Activated naive CD4-positive, alpha-beta T cell treated with Interleukin-2 at 50 U/mL for 16 hours (primary cell): ENCODE data around the gene DAZL.
A peak's percentile ranks its signal among the peaks of the same experiment; 100 is the strongest.

Source experiments
- DNase-seq: peaks from one replicate; pipeline ENCODE4 v3.0.0-alpha.2; 2020

DAZL gene

DNA sequence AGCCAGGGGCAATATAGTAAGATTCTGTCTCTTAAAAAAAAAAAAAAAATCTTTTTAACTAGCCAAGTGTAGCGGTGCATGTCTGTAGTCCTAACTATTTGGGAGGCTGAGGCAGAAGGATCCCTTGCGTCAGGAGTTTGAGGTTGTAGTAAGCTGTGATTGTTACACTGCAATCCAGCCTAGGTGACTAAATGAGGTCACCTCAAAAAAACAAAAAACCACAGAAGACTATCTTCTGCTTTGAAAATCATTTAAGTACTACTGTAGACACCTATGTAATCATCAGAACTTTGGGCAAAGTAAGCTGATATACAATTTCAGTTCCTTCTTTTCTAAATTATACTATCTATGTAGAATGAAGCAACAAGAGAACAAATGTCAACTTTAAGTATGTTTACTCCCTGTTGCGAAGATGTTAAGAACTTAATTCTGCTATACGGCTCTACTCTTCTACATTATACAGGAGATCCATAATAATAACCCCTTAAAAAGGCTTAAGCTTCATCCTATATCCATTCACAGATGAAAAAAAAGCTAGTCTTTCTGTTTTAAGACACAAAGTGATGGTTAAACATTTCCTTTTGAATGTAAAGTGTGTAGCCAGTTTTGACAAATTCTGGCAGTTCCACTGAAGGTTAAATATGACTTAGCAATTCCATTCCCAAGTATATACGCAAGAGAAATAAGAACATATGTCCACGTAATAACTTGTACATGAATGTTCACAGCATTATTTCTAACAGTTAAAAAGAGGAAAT lies 15.2 kb downstream of the DAZL start:
- DNase-seq: no peak

DNA sequence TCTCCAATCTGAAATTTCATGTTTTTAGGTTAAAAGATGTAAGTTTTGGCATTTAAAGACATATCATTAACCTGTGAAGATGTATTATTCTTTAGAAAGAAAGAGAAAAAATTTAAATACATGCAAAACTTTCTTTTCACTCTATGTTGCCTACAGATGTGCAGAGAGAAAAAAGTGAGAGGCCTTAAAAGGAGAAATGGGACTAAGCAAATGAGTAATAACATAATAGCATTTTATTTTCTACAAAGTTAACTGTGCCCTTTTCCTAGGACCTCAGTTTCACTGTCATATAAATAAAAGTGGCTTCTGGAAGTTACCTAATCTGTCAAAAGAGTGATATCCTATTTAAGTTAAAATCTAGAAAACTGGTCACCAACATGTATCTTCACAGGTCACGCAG lies 16.1 kb downstream of the DAZL start:
- DNase-seq: no peak

DNA sequence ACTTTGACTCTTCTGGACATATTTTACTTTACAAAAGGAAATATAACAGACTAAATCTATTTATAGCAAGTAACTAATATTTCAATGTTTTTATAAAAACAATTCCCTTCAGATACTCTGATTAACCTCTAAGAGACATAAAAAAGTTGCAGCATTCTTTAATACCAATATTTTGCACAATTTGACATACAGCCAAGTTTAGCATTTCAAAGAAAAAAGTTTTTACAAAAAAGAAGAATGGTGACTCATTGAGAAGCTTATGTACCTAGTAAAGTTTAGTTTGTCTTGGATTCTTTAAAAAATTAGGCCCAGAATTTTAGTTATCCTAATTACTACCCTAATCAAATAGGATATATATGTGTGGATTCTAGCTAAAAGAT lies 17.6 kb downstream of the DAZL start:
- DNase-seq: no peak

DNA sequence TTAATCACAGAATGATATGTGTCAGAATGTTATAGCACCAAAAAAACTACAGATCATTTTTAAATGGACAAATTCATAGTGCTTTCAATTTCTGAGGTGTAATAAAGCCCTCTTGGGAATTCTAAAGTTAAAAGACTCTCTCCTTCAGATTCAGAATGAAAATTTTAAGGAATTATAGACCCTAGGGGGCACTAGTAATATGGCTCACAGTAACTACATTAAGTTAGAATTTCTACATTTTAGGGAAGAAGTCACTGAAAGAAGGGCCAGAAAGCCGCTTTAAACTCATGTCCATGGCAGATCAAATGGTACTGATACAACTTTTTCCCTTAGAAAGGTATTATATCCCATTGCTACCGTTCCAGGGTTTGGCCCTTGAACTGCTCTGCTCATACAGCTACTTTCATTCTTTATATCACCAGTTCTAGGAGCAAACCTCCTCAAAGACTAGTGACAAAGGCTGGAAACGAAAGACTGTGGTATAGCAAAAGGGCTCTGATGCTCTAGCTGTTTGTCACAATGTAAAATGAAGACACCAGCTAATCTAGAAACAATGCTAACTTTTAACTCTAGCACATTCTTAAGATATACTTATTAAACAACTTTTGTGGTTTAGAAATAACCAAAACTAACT lies 18.1 kb downstream of the DAZL start:
- DNase-seq: no peak

DNA sequence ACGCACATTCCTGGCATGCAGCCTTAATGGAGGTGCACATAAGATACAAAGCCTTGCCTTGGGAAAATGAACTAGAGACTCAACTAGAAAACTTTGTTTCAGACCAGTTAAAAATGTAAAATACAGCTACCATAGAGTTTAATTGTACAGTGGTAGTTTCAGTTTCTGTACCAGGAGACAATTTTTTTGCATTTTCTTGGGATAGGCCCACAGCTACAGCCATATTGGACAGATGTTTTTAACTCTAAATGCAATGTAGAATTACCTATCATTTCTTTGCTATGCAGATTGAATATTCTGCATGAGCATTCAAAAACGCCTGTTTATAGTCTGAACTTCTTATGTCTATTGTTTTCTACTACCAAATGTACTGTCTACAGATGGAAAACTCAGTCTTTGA lies 20.3 kb downstream of the DAZL start:
- no peak for DNase-seq

DNA sequence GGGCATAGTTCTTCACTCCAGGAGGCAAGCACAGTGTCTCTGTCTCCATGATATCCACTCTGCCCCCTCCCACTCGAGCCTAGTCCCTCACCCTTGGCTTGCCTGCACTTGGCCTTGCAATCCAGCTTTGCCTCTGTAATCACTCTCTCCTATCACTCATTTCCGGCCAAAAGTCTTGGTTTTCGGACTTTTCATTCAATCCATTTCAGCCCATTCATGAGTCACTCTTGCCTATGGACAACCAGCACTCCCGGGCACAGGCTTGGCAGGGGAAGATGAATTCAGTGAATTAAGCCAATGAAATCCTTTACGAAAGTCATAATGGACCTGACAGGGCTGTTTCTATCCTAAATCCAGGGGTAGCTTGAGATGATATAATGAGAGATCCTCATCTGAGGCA lies 21.7 kb downstream of the DAZL start:
- DNase-seq: no peak

DNA sequence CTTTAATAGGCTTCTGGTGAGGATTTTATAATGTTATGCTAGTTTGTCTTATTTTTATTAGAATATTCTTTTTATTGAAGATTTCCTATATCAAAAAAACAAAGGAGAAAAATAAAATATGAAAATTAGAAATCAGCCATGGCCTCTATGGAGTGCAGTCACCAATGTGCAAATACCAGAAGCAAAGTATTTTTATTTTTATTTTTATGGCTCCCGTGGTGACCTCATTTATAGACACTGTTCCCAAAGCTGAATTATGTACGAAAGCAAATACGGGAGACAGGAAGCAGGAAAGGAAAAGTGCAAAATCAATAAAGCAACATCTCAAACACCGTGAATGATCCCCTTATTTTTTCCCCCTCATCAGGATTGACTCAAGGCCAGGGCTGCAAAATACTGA lies 35.1 kb downstream of the DAZL start:
- DNase-seq: no peak

DNA sequence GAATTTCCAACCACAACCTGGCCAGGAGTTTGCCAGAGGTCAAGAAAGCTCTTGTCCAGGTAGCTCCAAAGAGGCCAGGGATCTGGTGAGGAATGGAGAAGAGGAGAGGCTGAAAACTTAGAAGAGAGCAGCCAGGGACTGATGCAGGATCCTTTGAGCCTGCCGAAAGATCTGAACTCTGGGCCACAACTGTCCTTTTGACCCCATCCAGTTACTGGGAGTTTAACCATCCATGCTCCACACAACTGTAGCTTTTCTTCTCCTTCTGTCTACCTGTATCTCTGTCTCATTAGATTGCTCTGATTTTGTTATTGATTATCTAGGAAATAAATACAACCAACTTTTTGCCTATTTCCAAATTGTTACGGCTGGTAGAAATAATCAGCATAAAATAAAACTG lies 36.7 kb downstream of the DAZL start:
- DNase-seq: no peak

DNA sequence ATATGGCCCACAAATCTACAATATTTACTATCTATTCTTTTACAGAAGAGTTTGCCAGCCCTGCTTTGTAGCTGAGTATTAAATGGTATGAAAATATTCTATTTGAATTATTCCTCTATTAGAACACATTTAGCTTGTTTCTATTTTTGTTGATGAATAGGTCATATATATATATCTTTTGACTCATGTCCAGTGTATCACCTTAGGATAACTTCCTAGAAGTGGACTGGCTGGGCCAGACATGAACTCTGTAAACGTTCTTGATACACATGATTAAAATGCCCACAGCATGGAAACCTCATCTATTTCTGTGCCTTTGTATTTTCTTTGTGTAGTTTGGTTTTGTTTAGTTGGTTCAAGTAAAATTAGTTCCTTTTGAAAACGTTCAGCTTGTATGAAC lies 37.1 kb downstream of the DAZL start:
- no peak for DNase-seq

DNA sequence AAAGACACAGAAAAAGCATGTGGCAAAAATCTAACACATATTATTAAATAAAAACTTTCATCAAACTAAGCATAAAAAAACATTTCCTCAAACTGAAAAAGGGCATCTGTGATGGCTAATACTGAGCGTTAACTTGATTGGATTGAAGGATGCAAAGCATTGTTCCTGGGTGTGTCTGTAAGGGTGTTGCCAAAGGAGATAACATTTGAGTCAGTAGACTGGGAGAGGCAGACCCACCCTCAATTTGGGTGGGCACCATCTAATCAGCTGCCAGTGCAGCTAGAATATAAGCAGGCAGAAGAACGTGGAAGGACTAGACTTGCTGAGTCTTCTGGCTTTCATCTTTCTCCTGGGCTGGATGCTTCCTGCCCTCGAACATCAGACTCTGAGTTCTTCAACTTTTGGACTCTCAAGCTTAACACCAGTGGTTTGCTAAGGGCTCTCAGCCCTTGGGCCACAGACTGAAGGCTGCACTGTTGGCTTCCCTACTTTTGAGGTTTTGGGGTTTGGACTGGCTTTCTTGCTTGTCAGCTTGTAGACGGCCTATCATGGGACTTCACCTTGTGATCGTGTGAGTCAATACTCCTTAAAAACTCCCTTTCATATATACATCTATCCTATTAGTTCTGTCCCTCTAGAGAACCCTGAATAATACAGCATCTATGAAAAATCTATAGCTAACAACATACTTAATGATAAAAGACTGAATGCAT lies 45.4 kb downstream of the DAZL start:
- no peak for DNase-seq

DNA sequence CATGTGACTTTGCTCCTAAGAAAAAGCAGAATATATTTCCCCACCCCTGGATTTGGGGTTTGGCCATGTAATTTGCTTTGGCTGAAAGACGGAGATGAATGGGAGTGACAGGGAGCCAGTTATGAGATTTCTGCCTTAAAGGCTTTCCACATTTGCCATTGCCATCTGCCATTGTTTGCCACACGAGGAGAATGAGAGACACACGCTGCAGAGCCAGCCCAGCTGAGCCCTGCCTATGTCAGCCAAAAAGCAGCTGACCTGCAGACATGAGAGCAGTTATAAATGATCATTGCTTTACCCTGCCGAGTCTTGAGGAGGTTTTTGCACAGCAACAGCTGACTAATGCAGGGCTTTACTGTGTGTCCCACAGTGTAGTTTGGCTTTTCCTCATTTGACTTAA lies 51.1 kb downstream of the DAZL start:
- no peak for DNase-seq

DNA sequence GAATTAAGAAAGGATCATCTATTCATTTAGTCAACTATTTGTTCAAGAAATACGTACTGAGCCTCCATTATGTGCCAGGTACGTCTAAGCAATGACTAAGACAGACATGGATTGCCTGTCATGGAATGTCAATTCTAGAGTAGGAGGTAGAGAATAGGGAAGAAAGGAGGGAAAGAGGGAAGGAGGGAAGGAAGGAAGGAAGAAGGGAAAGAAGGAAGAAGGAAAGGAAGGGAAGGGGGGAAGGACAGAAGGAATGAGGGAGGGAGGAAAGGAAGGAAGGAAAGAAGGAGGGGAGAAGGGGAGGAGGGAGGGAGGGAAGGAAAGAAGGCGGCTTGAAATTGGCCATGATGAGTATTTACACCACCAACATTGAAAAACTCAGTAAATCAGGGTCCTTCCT lies 52.5 kb downstream of the DAZL start:
- DNase-seq: no peak

DNA sequence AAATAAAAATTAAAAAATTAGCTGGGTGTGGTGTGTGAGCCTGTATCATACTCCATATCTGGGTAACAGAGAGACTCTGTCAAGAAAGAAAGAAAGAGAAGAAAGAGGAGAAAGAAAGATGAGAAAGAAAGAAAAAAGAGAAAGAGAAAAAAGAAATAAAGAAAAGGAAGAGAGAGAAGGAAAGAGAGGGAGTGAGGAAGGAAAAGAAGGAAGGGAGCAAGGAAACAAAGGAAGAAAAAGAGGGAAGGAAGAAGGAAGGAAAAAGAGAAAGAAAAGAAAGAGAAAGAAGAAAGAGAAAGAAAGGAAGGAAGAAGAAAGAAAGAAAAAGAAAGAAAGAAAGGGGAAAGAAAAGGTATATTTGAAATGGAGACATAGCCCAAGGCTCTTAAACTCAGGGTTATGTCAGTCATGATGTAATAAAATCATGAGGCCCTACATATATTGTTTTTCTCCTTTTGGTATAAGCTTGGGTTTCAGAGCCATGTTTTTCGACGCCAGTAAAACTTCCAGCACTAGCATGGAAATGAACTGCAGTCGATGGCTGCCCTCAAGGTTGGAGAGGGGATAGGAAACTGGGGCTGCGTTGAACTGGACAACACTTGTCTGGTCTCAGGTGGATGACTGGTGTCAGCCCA lies 53.8 kb downstream of the DAZL start:
- no peak for DNase-seq

DNA sequence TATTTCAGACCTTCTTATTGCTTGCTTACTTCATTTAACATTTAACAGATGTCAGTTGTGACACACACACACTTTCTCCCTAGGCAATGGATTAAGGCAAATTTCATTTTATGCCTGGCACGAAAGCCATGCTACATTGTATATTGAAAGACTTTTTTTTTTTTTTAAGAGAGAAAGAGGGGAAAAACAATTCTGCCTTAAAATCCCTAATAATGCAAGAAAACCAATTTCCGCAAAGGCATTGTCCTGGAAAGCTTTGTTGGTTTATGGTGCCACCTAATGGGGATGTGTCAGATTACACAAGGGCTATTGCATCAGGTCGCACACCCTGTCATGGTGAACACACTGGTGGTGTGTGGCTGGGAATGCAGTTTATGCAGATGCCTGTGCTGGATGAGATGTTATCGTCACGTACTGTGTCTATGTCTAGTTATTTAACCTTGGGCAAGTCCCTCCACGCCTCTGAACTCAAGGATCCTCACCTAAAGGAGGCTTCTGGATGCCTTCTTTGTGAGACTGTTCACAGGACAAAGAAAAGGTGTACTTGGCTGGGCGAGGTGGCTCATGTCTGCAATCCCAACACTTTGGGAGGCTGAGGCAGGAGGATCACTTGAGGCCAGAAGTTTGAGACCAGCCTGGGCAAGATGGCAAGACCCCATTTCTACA lies 54.4 kb downstream of the DAZL start:
- DNase-seq: peak; percentile 72

DNA sequence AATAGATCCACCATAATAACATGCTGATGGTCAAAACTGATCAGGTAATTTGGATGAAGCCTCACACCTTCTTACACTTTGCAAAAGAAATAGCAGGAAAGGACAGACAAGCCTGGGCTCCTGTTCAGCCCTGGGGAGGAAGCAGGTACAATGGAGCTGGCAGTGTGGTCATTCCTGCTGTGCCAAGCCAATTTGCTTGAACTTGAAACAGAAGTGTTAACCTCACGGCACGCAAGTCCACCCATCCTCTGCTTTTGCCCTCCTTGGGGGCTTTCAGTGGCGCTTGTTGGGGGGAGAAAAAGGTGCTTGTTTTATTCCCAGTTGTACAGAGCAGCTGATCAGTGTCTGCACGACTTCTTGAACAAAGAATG lies 54.9 kb downstream of the DAZL start:
- DNase-seq: no peak

DNA sequence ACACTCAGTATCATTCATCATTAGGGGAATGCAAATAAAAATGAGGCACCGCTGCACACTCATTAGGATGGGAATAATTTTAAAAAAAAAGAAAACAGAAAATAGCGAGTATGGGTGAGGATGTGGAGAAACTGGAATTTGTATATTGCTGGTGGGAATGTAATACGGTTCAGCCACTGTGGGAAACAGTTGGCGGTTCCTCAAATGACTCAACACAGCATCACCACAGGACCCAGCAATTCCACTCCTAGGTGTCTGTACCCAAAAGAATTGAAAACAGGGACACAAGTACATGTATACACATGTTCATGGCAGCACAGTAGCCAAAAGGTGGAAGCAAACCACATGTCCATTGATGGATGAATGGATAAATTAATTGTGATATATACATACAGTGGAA lies 56.5 kb downstream of the DAZL start:
- no peak for DNase-seq

DNA sequence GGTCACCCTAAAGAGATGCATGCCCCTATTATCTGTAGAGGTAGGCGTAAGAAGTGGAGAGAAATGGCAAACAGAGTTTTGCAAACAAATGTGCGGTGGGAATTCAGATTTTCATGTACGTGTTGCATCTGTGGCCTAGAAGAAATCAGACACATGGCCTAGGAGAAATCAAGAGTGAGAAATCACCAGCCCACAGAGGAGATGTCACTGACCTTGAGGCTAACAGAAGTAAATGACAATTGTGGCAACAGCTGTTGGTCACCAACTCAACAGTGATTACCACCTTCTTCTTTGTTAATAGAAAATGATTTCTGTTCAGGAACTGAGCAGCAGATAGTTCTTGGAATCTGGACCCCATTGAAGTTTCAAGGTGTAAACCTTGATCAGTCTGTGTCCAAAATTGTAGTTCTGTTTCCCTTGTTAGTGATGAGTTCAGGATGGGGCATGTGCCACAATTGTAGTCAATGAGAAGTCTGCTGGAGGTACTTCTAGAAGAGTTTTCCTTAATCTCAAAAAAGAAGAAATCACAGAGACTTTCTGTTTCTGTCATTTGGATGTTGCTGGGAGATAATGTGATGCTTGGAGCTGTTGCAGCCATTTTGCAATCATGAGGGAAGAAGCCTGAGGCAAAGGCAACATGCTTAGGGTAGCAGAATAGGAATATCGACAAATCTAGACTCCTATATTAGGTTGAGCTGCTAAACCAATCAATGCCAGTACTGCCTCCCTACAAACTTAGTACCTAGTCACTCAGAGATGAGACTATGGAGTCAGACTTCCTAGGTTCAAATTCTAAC lies 57.5 kb downstream of the DAZL start:
- no peak for DNase-seq

DNA sequence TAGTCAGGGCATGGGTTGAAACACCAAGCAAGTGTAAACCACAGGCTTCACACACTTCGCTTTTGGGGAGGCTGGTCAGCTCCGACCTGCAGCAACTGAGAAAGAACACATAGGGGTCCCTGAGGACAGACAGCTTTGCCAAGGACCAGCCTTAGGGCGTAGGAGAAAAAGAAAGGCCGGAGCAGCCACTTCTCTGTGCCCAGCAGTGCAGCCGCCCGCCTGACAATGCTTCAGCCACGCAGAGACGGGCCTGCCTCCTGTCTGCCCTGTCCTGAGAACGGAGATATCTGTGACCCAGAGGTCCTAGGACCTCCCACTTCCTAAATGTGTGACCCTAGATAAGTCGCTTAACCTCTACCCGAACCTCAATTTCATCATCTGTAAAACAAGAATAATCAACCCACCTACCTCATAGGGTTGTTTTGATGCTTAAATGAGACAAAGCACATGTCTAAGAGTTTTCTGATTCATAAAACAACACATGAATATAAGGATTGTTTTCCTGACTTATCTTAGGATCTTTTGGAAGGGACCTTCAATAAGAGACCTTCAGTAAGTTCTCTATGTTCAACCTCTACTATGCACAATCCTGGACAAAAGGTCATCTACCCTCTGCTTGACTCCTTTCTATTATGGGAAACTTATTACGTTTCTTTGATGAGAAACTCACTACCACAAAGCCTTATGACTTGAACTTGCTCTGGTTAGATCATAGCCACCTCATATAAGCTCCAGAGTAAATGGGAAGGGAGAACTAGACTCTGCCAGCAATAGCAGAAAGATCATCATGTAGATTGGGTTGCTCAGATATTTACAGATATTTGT lies 58.8 kb downstream of the DAZL start:
- DNase-seq: no peak

DNA sequence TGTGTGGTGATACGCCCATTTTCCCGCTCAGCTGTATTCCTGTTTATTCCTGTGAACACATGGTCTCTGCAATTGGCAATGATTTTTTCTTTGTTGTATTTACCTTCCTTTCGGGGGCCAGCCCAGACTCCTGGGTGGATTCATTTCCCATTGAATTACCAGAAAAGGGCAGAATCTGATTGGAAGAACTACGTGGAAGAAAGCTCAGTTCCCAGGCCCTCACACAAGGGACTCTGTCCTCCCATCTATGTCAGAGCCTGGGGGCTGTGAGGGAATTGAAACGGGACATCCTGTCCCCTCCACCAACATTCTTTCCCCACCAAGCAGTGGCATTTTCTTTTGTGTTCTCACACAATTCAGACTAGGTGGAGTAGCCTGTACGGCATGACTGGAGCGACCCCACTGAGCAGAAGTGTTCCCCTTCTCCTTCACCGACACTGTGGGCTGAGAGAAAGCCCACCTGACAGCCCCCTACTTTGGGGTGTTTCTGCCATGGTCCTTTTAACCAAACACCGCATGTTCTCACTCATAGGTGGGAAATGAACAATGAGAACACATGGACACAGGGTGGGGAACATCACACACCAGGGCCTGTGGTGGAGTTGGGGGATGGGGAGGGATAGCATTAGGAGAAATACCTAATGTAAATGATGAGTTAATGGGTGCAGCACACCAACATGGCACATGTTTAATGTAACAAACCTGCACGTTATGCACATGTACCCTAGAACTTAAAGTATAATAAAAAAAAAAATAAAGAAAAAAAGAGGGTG lies 59.6 kb downstream of the DAZL start:
- DNase-seq: no peak

DNA sequence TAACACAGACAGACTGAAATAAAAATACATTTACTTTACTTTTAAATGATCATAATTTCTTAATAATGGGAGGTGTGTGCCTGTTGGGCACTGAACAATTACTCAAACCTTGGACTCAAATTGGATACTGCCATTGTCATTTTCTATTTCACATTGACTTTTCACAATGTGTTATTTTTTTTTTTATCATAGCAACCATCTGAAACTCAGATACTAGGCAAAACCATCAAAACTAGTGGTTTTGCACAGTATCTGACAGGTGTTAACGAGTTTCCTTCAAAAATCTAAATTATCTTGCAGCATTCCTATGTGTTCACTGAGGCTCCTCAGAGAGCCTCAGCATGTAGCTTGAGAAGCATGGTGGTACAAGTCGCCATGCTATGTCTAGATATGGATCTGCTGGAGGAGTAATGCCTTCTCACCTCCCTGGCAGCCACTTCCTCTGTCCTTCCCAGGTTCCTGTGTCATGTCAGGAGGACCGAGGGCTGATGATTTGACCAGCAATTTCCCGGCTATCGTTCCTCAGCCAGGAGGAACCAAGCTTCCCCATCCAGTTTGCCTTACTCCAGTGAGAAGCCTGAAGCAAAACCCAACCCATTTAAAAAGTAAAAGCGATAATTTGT lies 61.9 kb downstream of the DAZL start:
- no peak for DNase-seq
